ENCODE data around the gene SIGLEC15.

DNA sequence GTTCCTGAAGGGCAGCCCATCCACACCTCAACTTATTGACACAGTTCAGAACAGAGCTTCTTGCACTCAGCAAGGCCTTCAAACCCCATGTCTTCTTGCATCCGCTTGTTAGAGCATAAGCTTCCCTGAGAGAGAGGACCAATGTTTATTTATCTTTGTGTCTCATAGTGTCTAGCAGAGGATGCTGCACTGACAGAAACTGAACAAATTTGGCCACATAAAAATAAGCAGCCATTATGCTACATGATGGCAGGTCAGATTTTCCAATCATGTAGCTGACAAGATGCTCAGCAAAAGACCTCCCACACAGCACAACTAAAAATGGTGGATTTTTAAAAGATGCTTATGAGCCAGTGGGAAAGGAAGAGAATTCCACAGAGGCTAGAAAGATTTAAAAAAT lies 38.1 kb upstream of the SIGLEC15 start:
- TF ChIP-seq, protein P1, sequence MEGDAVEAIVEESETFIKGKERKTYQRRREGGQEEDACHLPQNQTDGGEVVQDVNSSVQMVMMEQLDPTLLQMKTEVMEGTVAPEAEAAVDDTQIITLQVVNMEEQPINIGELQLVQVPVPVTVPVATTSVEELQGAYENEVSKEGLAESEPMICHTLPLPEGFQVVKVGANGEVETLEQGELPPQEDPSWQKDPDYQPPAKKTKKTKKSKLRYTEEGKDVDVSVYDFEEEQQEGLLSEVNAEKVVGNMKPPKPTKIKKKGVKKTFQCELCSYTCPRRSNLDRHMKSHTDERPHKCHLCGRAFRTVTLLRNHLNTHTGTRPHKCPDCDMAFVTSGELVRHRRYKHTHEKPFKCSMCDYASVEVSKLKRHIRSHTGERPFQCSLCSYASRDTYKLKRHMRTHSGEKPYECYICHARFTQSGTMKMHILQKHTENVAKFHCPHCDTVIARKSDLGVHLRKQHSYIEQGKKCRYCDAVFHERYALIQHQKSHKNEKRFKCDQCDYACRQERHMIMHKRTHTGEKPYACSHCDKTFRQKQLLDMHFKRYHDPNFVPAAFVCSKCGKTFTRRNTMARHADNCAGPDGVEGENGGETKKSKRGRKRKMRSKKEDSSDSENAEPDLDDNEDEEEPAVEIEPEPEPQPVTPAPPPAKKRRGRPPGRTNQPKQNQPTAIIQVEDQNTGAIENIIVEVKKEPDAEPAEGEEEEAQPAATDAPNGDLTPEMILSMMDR (conservative IDR thresholded peaks at IDR 0.05): no peak
- TF ChIP-seq ZFX (IDR thresholded peaks at IDR 0.05): no peak
